ENCODE data around the gene BANK1.

BANK1 gene

GRCh38 chr4:102037566-102037965 is 247.0 kb downstream of the BANK1 start:
- no peak for DNase-seq

- DNase-seq: no peak
These were observed 252.6 kb downstream of the BANK1 start for GRCh38 chr4:102042871-102043802.

GRCh38 chr4:102047616-102048015 is 257.1 kb downstream of the BANK1 start:
- DNase-seq: no peak

GRCh38 chr4:102055805-102056204 is 265.3 kb downstream of the BANK1 start:
- DNase-seq: no peak

- DNase-seq: no peak
These were observed 266.6 kb downstream of the BANK1 start for GRCh38 chr4:102057122-102057521.

GRCh38 chr4:102061133-102061532 is 270.6 kb downstream of the BANK1 start:
- no peak for DNase-seq

- DNase-seq: no peak
These were observed 274.4 kb downstream of the BANK1 start for GRCh38 chr4:102064747-102065442.

GRCh38 chr4:102076622-102077021 is 286.1 kb downstream of the BANK1 start:
- no peak for DNase-seq

- DNase-seq: no peak
These were observed 289.7 kb downstream of the BANK1 start for GRCh38 chr4:102080184-102080583.

- no peak for DNase-seq
These were observed 299.5 kb downstream of the BANK1 start for GRCh38 chr4:102089850-102090621.

- no peak for DNase-seq
These were observed 301.1 kb downstream of the BANK1 start for GRCh38 chr4:102091656-102092055.

- DNase-seq: no peak
These were observed 304.0 kb downstream of the BANK1 start for GRCh38 chr4:102094481-102094880.

- no peak for DNase-seq
These were observed 312.8 kb downstream of the BANK1 start for GRCh38 chr4:102103368-102103767.

- DNase-seq: no peak
These were observed 313.7 kb downstream of the BANK1 start for GRCh38 chr4:102104278-102104677.

GRCh38 chr4:102105983-102106382 is 315.5 kb downstream of the BANK1 start:
- no peak for DNase-seq

GRCh38 chr4:102114118-102114630 is 323.6 kb downstream of the BANK1 start:
- DNase-seq: no peak

- no peak for DNase-seq
These were observed 325.6 kb downstream of the BANK1 start for GRCh38 chr4:102116121-102116520.

GRCh38 chr4:102120846-102121245 is 330.3 kb downstream of the BANK1 start:
- no peak for DNase-seq

Data from CD4-positive, alpha-beta T cell treated with Interleukin-10 for 1 hour (primary cell).